Body of pancreas (tissue), 4 donors: ENCODE results near the gene MUC5AC.

Experiments used
- CTCF ChIP-seq, 7 experiments: fragments of 450-650 bp in 4 of 7; fragments of 200-600 bp in 3 of 7; sonication (generic) in 3 of 7; IDR thresholded peaks; one replicate each; pipeline ENCODE4 v1.5.1; 2016 to 2019; ENCODE audit warnings: antibody characterized with exemption in 7 of 7
- POLR2A ChIP-seq, 3 donors: fragments of 450-650 bp; IDR thresholded peaks; one replicate each; pipeline ENCODE4 v1.6.1; 2016; ENCODE audit warnings: antibody characterized with exemption in 3 of 3, mild to moderate bottlenecking in 2 of 3

- TF ChIP-seq CTCF (IDR thresholded peaks at IDR 0.05), result no peak
- TF ChIP-seq POLR2A (IDR thresholded peaks at IDR 0.05), result no peak
These were observed 8.2 kb upstream of the MUC5AC start for GRCh38 chr11:1149545-1149944.
